HG03378 (cell line): ENCODE measurements around the gene DMRTC2.
A peak's percentile ranks its signal among the peaks of the same experiment; 100 is the strongest.
"Not testable (repeated sequence)": the region's sequence is repeated elsewhere in the genome, so short reads cannot be mapped to it uniquely, and the experiment has no call there.

Experiments used
- ATAC-seq: cut with Tn5 transposase; IDR thresholded peaks from one replicate; pipeline ENCODE4 v1.9.1; 2021; ENCODE audit warnings: mild to moderate bottlenecking, moderate library complexity; ENCODE audit not compliant: unreplicated experiment

The DMRTC2 gene

GRCh38 chr19:41869374-41869955 is 24.6 kb downstream of the DMRTC2 start:
- no peak for ATAC-seq

DNA sequence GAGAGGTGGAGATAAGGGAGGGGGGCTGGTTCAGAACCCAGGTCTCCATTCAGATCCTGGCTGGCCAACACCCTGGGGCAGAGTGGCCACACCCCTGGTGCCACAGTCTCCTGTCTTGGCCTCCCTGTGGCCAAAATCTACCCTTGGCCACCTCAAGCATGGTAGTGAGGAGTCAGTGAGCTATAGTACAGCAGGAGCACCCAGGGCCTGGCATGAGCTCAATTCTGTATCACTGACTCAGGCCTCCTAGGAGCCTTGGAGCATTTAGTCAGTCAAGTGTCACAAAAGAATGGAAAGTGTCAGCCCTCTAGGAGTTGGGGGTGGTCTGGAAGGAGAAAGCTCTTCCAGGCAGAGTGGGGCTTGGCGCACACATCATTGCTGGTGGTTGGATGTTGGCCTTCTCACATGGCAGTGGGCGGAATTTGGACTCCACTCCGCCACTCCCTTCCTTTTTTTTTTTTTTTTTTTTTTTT is 25.6 kb downstream of the DMRTC2 start:
- no peak for ATAC-seq

- peak; percentile 44 for ATAC-seq
Observed at GRCh38 chr19:41871573-41872383, 26.9 kb downstream of the DMRTC2 start.

DNA sequence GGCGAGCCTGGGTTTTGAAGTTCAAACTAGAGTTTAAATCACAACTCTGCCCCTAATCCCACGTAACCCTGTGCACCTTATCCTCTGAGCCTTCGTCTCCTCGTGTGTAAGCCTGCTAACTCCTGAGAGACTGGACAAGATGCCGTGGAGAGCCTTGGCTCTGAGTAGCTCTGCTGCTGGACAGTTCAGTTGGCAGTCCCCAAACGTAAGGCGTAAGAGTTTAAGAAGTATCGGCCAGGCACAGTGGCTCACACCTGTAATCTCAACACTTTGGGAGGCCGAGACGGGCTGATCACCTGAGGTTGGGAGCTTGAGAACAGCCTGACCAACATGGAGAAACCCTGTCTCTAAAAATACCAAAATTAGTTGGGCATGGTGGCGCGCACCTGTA is 27.5 kb downstream of the DMRTC2 start:
- no peak for ATAC-seq

DNA sequence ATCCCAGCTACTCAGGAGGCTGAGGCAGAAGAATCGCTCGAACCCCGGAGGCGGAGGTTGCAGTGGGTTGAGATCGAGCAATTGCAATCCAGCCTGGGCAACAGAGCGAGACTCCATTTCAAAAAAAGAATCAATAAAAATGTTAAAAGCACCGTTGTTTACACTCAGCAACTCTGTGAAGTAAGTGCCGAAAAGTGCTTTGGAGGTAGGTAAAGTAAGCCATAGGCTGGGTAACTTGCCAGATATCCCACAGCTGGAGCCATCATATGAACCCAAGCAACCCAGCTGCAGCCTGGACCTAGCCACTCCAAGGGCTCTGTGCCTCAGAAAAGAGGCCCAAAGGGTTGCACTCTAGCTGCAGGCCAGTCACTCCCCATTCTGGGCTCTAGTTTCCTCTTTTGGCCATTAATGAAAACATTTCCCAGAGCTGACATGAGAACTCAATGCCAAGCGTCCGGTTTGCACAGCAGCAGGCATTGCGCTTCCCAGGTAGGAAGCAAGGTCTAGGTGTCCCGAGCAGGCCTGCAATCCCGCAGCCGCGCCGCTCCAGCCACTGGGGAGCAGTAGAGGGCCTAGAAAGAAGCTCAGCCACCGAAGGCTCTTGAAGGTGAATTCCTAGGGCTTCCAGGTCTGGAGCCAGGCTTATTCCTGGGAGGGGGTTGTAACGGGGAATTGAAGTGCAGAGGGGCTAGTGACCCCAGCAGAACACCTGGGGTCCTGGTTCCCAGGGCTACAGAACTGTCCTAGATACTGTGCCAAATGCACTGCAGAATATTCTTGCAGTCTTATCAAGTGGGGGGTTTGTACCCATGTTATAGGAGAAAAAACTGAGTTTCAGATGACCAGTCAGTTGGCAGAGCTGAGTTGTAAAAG is 28.2 kb downstream of the DMRTC2 start:
- no peak for ATAC-seq

DNA sequence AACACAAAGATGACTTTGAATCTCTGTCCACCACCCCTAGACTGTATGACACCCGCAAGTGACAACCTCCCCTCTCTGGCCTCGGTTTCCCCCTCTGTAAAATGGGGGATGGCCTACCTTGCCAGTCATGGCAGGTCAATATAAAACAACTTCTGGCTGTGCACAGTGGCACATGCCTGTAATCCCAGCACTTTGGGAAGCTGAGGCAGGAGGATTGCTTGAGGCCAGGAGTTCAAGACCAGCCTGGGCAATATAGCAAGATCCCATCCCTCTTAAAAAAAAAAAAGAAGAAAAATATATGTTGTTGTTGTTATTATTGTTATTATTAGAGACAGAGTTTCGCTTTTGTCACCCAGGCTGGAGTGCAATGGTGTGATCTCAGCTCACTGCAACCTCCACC is 31.1 kb downstream of the DMRTC2 start:
- ATAC-seq = not testable (repeated sequence)

DNA sequence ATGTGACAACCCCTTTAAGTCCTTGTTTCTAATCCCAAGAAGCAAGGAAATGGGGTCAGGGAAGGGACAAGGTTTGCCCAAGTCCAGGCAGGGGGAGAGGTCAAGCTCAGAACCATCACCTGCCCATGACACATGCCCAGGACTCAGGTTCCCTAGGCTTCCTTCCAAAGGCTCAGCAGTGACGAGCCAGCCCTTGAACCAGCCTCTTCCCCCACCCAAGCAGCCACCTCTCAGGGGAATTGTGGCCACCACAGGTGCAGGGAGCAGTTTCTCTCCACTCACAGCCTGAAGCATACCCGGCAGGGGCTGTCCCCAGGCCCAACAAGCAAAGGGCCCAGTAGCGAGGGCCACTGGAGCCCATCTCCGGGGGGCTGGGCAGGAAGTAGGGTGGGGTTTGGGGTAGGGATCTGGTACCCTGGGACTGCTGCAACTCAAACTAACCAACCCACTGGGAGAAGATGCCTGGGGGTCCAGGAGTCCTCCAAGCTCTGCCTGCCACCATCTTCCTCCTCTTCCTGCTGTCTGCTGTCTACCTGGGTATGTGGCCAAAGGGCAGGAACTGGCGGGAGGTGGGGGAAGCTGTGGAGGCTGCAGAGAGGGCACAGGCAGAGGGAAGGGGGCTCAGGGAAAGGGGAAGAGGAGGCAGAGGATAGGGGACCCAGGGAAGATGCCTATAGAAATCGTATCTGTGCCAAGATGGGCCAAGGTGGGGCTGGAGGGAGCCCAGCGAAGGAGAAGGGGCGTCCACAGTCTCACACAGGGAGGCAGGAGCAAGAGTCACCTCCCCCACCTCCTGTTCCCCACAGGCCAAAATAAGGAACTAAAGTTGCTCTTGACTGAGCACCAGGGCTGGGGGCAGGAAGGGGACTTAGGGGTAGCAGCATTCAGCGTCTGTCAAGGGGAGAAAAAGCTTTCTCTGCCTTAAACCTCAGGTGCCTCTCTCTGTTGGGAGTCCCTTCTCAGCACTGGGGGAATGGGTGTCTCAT is 32.3 kb downstream of the DMRTC2 start, which contains the start of gene CD79A:
TSS of gene CD79A (plus strand) at position 433 of the 986 bp plus-strand sequence. CDS start at position 459, 26 bp downstream.
- ATAC-seq = peak; percentile 55

DNA sequence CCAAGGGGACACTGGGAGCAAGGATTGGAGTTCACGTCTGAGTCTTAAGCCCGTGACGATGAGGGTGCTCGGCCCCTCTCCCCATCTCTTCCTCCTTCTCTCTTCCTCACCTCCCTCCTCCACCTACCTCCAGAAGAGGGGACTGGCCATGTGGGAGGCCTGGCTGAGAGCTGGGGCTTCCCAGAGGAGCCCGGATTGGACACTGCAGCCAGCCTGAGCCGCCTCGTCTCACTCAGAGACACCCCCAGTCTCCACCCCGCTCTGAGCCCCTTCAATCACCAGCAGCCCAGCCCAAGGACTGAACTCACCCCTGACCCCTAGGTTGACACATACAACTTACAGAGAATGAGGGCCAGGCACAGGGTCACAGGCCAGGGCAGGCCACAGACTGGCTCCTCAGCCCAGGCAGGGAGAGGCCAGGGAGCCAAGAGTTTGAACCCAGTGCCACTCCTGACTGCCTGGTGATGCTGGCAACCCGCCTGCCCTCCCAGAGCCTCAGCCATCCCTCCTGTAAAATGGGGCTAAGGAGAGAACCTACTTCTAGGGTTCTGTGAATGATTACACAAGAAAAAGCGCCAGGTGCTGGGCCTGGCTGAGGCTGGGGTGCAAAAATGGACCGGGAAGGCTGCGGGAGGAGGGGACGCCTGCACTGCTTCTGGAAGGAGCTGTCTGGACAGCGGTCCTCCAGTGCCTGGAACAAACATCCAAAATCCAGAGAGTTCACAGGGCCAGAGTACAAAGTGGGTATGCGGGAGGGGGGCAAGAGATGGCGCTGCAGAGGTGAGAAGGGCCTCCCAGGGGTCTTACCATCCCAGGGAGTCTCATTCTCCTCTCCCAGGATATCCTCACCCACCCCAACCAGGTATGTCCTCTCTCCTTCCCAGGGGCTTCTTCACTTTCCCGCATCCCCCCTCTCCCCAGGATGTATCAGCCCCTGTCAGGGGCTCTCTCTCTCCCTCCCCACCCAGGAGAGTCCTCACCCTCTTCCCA is 33.4 kb downstream of the DMRTC2 start:
- ATAC-seq = no peak

DNA sequence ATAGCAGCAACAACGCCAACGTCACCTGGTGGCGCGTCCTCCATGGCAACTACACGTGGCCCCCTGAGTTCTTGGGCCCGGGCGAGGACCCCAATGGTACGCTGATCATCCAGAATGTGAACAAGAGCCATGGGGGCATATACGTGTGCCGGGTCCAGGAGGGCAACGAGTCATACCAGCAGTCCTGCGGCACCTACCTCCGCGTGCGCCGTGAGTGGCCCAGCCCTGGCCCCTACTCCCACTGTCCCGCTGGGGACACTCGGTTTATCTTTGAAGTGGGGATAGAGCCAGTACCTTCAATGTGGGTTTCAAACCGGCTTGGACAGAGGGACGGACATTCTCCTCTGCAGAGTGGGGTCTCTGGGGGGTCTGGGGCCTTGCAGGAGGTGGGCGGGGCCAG is 34.2 kb downstream of the DMRTC2 start:
- no peak for ATAC-seq

GRCh38 chr19:41879670-41880328 is 35.0 kb downstream of the DMRTC2 start:
- no peak for ATAC-seq

DNA sequence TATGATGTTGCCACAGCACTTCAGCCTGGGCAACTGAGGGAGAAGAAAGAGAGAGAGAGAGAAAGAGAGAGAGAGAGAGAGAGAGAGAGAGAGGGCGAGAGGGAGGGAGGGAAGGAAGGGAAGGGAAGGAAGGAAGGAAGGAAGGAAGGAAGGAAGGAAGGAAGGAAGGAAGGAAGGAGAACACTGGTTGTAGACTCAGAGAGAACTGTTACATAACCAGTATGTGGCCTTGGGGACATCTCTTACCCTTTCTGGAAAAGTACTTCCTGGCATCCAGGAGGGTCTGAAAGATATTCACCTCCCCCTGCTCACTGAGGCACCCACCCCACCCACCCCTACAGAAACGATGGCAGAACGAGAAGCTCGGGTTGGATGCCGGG is 35.5 kb downstream of the DMRTC2 start:
- no peak for ATAC-seq

GRCh38 chr19:41882568-41883462 is 38.0 kb downstream of the DMRTC2 start, which contains the start of gene ARHGEF1:
Gene ARHGEF1 (plus strand): TSS chr19:41883184. CDS start chr19:41888083, 4,899 bp downstream.
- no peak for ATAC-seq

DNA sequence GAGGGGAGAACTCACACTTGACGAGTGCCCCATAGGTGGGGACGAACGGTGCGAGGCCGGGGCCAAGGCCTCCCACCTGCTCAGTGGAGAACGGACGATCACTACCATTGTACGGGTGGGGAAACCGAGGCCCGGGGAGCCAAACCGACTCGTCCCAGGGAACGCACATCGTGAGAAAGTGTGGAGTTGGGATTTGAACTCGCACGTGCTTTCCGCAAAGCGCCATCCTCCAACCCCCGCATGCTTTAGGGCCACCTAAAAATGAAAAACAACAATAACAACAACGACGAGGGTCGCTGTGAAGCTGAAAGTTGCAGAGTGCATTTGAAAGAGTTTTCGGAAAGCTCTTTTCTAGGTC is 38.6 kb downstream of the DMRTC2 start:
- ATAC-seq = no peak

DNA sequence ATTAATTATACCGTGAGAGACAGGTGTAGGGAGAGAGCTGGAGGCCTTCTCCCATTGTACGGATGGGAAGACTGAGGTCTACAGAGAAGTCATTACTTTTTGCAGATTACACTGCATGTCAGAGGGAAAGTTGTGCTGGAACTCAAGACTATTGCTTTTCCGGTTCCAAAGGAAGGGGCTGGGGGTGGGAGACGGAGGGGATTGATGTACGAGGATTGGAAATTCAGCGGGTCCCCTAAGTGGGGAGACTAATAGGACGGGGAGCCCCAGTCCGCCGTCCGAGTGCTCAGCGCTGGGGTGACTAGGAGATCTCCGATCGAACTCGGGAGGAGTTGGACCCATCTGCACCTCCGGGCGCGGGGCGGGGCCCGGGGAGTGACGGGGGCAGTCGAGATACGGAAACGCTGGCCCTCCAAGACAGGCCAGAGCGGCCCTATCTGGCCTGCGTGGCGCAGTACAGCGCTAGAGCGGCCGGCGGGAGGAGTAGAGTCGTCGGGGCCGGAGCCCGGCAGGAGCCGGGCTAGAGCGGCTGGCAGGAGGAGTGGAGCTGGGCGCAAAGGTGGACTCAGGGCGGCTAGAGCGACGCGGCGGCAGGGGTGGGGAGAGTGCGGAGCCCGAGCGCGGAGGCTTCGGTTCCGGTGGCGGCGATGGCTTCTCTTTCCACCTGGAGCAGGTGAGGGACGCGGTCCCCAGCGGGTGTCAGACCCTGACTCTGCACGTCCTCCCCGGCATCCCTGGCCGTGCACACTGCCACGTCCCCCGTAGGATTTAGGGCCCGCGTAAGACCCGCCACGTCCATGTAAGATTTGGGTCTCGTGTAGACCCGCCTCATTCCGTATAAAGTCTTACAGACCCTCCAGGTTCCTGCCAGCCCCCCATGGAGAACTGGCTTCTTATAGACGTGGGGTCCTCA is 39.2 kb downstream of the DMRTC2 start:
- peak; percentile 51 for ATAC-seq

- no peak for ATAC-seq
Observed at GRCh38 chr19:41886761-41887710, 42.2 kb downstream of the DMRTC2 start.
